HG03575 (cell line): ENCODE results near the gene WDR70.
"Not testable (repeated sequence)": the region's sequence is repeated elsewhere in the genome, so short reads cannot be mapped to it uniquely, and the experiment has no call there.

Experiments
- ATAC-seq: cut with Tn5 transposase; IDR thresholded peaks from one replicate; pipeline ENCODE4 v1.9.1; 2021; ENCODE audit not compliant: unreplicated experiment, insufficient number of reproducible peaks, low FRiP score; ENCODE audit errors: extremely low read depth

The WDR70 gene

DNA sequence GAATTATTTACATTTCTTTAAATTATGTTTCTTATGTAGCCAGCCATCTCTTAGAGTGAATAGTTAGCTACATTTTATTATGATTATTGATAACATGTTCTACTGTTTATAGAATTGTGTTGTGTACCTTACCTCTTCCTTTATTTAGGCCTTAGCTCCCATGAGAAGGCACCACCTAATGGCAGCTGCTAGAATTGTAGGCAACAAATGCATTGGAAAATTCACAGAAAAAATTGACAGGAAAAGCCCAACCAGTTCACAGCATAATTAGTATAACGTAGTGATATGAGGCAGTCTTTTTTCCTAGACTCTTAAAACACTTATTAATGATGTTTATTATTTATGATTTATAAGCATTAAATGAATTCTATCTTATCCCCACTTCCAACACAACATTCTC is 175.8 kb downstream of the WDR70 start:
- no peak for ATAC-seq

DNA sequence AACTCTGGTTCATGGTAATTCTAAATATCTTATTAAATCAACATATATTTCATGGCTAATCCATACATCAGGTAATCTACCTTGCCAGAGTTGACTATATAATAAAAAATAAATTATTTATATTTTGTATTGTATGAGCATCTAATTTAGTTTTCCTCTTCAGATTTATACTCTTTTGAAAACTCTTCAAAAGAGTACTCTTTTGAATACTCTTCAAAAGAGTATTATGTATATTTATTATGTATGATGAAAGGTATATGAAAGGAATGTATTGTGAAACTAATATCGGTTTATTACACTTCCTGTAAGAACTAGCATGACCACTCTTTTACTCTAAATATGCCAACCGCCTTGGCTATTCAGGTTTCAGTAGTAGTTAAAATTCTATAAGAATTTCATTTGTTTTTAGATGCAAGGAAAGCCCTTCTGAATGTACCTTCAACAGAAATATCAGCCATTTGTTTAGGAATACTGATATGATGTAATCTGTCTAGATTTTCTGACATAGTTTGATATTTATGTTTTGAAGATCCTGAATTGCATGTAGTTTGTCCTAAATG is 178.7 kb downstream of the WDR70 start:
- no peak for ATAC-seq

DNA sequence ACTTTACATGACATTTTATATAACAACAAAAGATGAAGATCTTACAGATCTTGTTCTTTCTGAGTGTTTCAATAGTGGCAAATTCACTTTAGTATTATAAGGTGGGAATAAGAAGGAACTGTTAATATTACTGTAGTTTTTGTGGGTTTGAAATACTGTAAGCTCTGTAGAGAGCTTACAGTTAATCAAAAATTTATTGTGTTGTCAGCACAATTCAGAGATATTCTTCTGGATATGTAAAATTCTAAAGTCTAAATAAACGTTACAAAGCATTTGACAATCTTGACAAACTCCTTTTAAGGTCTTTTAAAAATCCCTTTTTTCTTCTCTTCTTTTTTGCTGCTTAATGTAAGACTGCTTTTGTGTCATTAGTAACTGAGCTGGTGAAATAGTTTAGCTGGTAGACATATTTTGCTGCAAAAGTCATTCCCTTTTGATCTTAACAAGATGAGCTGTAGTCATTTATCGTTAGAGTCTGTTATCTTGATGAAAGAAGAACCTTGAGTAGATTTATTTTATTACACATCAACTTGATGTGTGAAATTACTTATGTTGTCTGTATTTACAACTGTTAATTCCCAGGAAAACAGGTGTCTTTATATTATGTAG is 186.0 kb downstream of the WDR70 start:
- ATAC-seq: no peak

DNA sequence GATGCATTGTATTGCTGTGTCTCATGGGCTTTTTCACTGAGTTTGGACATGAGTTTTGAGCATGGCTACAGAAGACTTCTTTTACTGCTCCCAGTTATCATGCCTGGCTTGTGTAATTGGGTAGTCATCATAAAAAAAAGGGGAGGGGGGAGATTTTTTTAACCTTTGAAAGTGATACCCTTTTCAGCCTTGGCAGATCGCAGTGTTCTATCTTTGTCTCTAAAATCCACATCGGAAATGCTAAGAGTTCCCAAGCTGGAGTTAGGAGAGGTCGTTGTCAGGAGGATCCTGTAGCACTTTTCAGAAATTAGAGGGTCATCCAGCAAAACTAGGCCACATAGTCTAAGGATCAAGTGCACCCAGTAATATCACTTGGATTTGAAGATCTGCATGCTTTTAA is 188.4 kb downstream of the WDR70 start:
- ATAC-seq: no peak

GRCh38 chr5:37568018-37568753 is 189.1 kb downstream of the WDR70 start:
- ATAC-seq: no peak

- no peak for ATAC-seq
Measured at GRCh38 chr5:37568893-37569292, 189.8 kb downstream of the WDR70 start.

- ATAC-seq: no peak
Measured at GRCh38 chr5:37569466-37569865, 190.3 kb downstream of the WDR70 start.

DNA sequence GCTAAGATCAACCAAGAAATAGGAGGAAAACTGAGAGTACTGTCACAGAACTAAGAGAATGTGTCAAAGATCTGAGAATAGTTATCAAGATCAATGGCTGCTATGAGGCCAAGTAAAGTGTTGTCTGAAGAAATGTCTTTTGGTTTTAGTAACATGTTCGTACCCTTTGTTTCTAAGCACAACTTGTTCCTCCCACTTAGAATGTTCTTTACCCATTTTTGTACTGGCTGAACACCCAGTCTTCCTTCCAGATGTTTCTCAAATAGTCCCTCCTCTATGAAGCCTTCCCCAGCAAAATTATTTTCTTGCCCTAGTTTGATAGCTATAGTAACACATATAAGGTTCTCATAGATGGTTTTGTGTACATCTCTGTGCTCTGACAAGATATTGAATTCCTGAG is 191.5 kb downstream of the WDR70 start:
- no peak for ATAC-seq

DNA sequence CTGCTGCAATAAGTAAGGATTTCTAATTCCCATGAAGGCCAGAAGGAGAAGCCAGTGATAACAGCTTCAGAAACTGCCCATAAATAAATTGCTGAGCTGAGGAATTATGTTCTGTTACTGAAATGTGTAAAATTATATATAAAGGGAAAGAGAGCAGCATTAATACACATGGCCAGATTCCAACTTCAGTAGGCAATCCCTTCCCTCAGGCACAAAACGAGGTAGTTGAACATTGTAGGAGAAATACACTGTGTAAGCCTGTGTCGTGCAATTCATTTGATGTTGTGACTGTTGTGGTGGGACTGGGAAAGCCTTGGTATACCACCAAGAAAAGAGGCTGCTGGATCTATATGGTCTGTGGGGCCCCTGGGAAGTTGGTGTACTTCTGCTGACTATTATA is 192.9 kb downstream of the WDR70 start:
- ATAC-seq: no peak

DNA sequence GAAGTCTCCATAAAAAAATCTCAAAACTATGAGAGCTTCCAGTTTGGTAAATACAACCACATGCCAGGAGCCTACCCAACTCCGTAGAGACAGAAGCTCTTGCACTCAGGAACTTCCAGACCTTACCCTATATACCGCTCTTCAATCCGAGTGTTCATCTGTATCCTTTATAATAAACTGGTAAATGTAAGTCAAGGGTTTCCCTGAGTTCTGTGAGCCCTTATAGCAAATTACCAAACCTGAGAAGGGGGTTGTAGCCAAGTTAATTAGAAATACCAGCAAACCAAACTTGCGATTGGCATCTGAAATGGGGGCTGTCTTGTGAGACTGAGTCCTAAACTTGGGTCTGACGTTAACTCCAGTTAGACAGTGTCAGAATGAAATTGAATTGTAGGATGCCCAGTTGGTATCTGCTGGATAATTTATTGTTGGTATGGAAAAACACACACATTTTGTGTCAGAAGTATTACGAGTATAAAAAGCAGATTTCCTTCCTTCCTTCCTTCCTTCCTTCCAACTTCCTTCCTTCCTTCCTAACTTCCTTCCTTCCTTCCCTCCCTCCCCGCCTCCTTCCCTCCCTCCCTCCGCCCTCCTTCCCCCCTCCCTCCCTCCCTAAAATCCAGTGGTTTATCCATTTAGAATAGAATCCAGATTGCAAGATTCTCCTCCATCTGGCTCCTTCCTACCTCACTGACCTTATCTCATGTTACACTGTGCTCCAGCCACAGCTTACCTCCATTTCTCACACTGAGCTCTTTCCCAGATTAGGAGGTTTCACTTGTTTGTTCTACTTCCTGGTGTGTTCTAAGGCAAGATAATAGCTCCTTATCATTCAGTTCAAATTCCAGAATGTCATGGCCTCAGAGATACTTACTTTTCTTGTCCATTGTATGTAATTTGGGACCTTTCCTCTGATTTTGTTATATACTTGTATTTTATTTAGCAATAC is 196.7 kb downstream of the WDR70 start:
- no peak for ATAC-seq

- no peak for ATAC-seq
Measured at GRCh38 chr5:37576552-37576951, 197.4 kb downstream of the WDR70 start.

- ATAC-seq: no peak
Measured at GRCh38 chr5:37578176-37578575, 199.1 kb downstream of the WDR70 start.

DNA sequence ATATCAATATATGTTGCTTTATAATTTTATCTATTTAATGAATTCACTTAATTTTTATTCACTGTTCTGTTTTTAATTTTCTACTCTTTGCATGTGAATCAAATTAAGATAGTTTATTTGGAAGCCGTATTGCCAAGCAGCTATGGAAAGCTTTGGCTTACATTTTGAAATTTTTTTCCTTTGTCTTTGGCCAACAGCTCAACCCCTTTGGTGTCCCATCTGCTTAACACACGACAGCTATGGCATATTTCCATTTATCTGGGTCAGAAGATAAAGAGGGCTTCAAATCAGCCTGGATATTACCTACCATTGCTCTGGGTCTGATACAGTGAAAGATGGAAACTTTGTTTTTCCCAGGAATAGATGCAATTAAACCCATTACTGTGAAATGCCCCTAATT is 201.0 kb downstream of the WDR70 start:
- no peak for ATAC-seq

GRCh38 chr5:37582202-37582601 is 203.1 kb downstream of the WDR70 start:
- no peak for ATAC-seq

GRCh38 chr5:37593292-37593691 is 214.2 kb downstream of the WDR70 start:
- ATAC-seq: not testable (repeated sequence)

DNA sequence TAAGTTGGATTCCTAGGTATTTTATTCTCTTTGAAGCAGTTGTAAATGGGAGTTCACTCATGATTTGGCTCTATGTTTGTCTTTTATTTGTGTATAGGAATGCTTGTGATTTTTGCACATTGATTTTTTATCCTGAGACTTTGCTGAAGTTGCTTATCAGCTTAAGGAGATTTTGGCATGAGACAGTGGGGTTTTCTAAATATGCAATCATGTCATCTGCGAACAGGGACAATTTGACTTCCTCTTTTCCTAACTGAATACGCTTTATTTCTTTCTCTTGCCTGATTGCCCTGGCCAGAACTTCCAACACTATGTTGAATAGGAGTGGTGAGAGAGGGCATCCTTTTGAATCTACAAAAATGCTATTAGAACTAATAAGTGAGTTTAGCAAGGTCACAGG is 215.7 kb downstream of the WDR70 start:
- ATAC-seq: not testable (repeated sequence)

- ATAC-seq: no peak
Measured at GRCh38 chr5:37598733-37599132, 219.6 kb downstream of the WDR70 start.

GRCh38 chr5:37601163-37601562 is 222.0 kb downstream of the WDR70 start:
- no peak for ATAC-seq

- no peak for ATAC-seq
Measured at GRCh38 chr5:37603072-37603471, 224.0 kb downstream of the WDR70 start.
